Measurements from ENCODE around the gene RNF7.
"Not testable (repeated sequence)": the region's sequence is repeated elsewhere in the genome, so short reads cannot be mapped to it uniquely, and the experiment has no call there.

RNF7 gene

GRCh38 chr3:141783632-141784031 lies 45.5 kb downstream of the RNF7 start:
- DNase-seq, result no peak

DNA sequence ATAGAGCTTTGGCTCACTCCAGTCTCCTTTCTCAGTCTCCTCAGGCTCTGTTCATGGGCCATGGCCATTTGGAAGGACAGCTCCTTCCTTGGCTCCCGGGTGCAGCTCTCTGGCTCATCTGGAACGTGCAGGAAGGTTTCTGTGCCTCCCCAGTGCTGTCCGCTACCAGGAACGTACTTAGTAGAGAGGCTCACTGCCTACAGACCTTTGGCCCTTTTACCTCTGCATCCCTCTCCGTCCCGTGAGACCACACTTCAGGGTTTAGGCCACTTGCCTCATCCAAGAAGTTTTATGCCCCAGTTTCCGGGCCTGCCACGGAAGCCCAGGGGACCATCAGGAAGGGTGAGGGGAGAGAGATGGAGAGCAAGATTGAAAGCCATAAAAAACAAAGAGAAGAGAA lies 46.0 kb downstream of the RNF7 start:
- DNase-seq, result no peak

- no peak for DNase-seq
Observed at GRCh38 chr3:141784531-141784930, 46.4 kb downstream of the RNF7 start.

DNA sequence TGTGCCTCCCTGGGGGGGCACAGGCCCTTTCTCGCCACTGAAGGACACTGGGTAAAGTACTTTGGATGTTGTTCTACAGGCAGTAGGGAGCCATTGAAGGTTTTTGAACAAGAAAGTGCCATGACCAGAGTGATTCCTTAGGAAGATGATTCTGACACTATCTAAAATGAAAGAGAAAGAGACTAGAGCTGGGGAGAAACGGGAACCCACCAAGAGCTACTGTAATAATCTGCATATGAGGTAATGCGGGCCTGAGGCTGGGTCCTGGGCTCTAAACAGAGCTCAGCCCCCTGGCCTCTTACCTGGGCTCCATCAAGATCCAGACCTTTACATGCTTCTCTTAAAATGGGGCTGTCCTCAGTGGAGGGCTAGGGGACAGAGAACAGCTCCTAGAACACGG lies 50.1 kb downstream of the RNF7 start:
- no peak for DNase-seq

GRCh38 chr3:141788750-141789149 lies 50.7 kb downstream of the RNF7 start:
- DNase-seq, result not testable (repeated sequence)

GRCh38 chr3:141789281-141789680 lies 51.2 kb downstream of the RNF7 start:
- DNase-seq, result no peak

- no peak for DNase-seq
Observed at GRCh38 chr3:141790171-141790570, 52.1 kb downstream of the RNF7 start.

DNA sequence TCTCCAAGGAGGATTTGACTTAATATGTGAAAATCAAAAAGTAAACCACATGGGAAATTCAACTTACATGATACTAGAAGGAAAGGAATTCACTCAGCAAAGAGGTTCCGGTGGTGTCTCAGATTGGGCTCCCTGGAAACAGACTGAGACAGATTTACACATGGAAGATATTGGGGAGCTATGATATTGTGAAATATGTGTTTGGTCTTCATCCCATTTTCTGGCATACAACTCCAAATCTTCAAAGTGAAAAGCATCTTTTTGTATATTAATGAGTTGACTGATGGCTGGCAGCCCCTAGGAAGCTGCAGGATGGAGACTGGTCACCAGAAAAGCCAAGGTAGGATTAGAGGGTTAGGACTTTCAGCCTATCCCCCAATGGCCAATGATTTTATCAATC lies 54.4 kb downstream of the RNF7 start:
- no peak for DNase-seq

GRCh38 chr3:141793476-141794260 lies 55.6 kb downstream of the RNF7 start:
- no peak for DNase-seq

DNA sequence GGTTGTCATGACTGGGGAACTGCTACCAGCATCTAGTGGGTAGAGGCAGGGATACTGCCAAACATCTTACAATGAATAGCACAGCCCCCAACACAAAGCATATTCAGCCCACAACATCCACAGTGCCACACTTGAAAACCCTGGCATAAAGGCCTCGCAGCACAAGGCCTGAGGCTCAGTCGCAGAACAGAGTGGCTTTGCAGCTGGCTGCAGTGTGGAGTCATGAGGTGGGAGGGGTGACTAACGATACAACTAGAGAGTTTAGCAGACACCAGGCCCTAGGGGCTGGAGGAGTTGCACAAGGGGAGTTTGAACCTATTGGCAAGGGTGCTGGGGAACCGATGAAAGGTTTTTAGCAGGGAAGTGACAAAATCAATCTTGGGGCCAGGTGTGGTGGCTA lies 57.2 kb downstream of the RNF7 start:
- DNase-seq, result no peak

- no peak for DNase-seq
Observed at GRCh38 chr3:141795741-141796080, 57.6 kb downstream of the RNF7 start.

DNA sequence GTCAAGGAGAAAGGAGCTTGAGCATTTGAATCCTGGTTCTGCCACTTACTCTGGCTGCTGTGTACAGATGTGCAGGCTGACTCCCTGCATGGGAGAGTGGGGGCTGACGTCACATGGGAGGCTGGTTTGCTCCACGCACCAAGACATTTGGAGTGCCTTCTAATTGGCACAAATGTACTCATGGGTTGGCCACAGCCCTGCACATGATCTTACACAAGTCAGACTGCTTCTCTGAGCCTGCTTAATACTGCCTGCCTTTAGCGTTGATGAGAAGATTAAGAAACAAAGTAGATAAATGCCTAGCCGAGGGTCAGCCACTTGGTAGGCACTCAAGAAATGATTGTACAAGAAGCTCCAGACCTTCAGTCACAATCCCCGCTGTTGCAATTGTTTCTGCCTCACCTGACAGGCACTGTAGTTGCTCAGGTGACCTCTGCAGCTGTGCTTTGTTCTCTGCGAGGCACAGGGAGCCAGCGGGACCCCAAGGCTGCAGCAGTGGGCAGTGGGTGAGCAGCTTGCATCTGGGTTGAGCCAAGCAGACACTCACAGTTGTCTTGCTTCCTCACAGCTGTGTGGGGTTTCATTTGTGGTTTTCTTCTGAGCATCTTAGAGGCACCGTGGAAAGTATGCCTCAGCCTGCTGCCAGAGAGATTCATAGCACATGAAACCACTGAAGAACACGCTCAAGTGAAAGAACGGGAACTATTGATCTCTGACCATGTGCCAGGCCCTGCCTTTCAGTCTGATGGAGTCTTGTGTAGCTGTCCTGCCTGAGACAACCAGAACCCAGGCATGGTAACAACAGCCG lies 58.2 kb downstream of the RNF7 start:
- peak; percentile 62 for DNase-seq

All from CD4-positive, alpha-beta T cell treated with Interleukin-12 subunit alpha and Interleukin-12 subunit beta, for 1 hour (primary cell).